Measurements from ENCODE around the gene FIS1. TPM values are rescaled to one million over a fixed set of nuclear protein-coding genes. Genes with fewer than 3 reads are reported as not detected.

The FIS1 gene
- total RNA-seq, 1 experiment from 2014 or later: 114 TPM

- ATAC-seq: no peak
- H3K27me3 ChIP-seq (ENCODE audit: insufficient read depth, low read length): no peaks in the 10 kb centered on the region
These were observed 32.3 kb upstream of the FIS1 start for GRCh38 chr7:101277155-101277554.

GRCh38 chr7:101273206-101273605, 28.3 kb upstream of the FIS1 start:
- intact Hi-C loops (cut with micrococcal nuclease): no loop called here
- Histone ChIP-seq H3K27ac (ENCODE audit: low read depth, low read length) (no peak overlapping the region), H3K4me2 (ENCODE audit: low read length) (no peak overlapping the region), H3K36me3 (ENCODE audit: control insufficient read depth in 1 of 2, insufficient read depth in 2 of 2, low read length in 2 of 2) (no peaks in the 10 kb centered on the region), H3K9ac (ENCODE audit: low read length) (no peak overlapping the region), H2AFZ (ENCODE audit: low read depth, low read length, poor library complexity, severe bottlenecking) (no peak overlapping the region), H3K27me3 (ENCODE audit: insufficient read depth, low read length) (no peaks in the 10 kb centered on the region), H3K9me2 (ENCODE audit: insufficient read depth) (no peaks in the 10 kb centered on the region), H4K20me1 (ENCODE audit: insufficient read depth) (no peaks in the 10 kb centered on the region), H3K79me2 (ENCODE audit: insufficient read depth, low read length) (no peaks in the 10 kb centered on the region), H3K4me3 (replicated peaks in 1 of 2; ENCODE audit: low read depth in 1 of 2, low read length in 2 of 2) (no peak overlapping the region), H3K9me3 (ENCODE audit: control insufficient read depth in 1 of 2, insufficient read depth in 1 of 2, low read depth in 1 of 2, low read length in 2 of 2) (no peaks in the 10 kb centered on the region), H3K4me1 (ENCODE audit: control insufficient read depth in 1 of 2, insufficient read depth in 2 of 2, low read length in 2 of 2) (no peaks in the 10 kb centered on the region)
- POLR2A ChIA-PET: no interaction called here
- no TSS peak for BruUV-seq (replicated peaks)
- ATAC-seq: no peak
- CTCF ChIA-PET: interaction anchor here (1.3 kb wide), 1 partner anchor 9 kb away, joined by 4 read pairs; no protein-coding TSS in a partner anchor
- DNase-seq (ENCODE audit: low read depth, low spot score): no peak
- RAD21 ChIA-PET (ENCODE audit: low non-redundant PET in 1 of 2, low total read pairs in 2 of 2, uncharacterized antibody in 2 of 2, unreplicated experiment in 2 of 2): no interaction called here
- TF ChIP-seq JUND (IDR thresholded peaks at IDR 0.05) (no peak), RAD21 (IDR thresholded peaks at IDR 0.05; ENCODE audit: low read depth) (no peak), ZNF274 (IDR thresholded peaks at IDR 0.05; ENCODE audit: low read depth, low read length) (no peak), EZH2phosphoT487 (IDR thresholded peaks at IDR 0.05; ENCODE audit: borderline replicate concordance) (no peak)

More at GRCh38 chr7:101277155-101277554, 32.3 kb upstream of the FIS1 start:
- Histone ChIP-seq H3K79me2 (ENCODE audit: insufficient read depth, low read length) (no peaks in the 10 kb centered on the region), H3K9me3 (ENCODE audit: control insufficient read depth in 1 of 2, insufficient read depth in 1 of 2, low read depth in 1 of 2, low read length in 2 of 2) (no peaks in the 10 kb centered on the region), H3K4me2 (ENCODE audit: low read length) (no peak overlapping the region), H3K4me3 (replicated peaks in 1 of 2; ENCODE audit: low read depth in 1 of 2, low read length in 2 of 2) (no peak overlapping the region), H4K20me1 (ENCODE audit: insufficient read depth) (no peaks in the 10 kb centered on the region), H3K9me2 (ENCODE audit: insufficient read depth) (no peaks in the 10 kb centered on the region), H3K27ac (ENCODE audit: low read depth, low read length) (no peak overlapping the region), H2AFZ (ENCODE audit: low read depth, low read length, poor library complexity, severe bottlenecking) (no peak overlapping the region), H3K4me1 (ENCODE audit: control insufficient read depth in 1 of 2, insufficient read depth in 2 of 2, low read length in 2 of 2) (no peaks in the 10 kb centered on the region; a peak in 1 of 4 replicates), H3K9ac (ENCODE audit: low read length) (no peak overlapping the region), H3K36me3 (ENCODE audit: control insufficient read depth in 1 of 2, insufficient read depth in 2 of 2, low read length in 2 of 2) (no peaks in the 10 kb centered on the region)
- no TSS peak for BruUV-seq (replicated peaks)
- ChIA-PET CTCF (no interaction called here), POLR2A (no interaction called here), RAD21 (ENCODE audit: low non-redundant PET in 1 of 2, low total read pairs in 2 of 2, uncharacterized antibody in 2 of 2, unreplicated experiment in 2 of 2) (no interaction called here)
- TF ChIP-seq SP1 (IDR thresholded peaks at IDR 0.05; ENCODE audit: low read depth) (no peak), POLR2A (IDR thresholded peaks at IDR 0.05; ENCODE audit: borderline replicate concordance, extremely low read depth, insufficient read depth, insufficient read length) (no peak), ELF1 (IDR thresholded peaks at IDR 0.05; ENCODE audit: borderline replicate concordance, low read depth) (no peak)
- TF ChIP-seq, protein P1, sequence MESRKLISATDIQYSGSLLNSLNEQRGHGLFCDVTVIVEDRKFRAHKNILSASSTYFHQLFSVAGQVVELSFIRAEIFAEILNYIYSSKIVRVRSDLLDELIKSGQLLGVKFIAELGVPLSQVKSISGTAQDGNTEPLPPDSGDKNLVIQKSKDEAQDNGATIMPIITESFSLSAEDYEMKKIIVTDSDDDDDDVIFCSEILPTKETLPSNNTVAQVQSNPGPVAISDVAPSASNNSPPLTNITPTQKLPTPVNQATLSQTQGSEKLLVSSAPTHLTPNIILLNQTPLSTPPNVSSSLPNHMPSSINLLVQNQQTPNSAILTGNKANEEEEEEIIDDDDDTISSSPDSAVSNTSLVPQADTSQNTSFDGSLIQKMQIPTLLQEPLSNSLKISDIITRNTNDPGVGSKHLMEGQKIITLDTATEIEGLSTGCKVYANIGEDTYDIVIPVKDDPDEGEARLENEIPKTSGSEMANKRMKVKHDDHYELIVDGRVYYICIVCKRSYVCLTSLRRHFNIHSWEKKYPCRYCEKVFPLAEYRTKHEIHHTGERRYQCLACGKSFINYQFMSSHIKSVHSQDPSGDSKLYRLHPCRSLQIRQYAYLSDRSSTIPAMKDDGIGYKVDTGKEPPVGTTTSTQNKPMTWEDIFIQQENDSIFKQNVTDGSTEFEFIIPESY (IDR thresholded peaks at IDR 0.05; ENCODE audit: extremely low read depth, insufficient replicate concordance, low read length): no peak
- intact Hi-C loops (cut with micrococcal nuclease): no loop called here
- no peak for DNase-seq (ENCODE audit: low read depth, low spot score)
